HepG2 (cell line): ENCODE data around the gene SYS1. TPM values are rescaled to one million over a fixed set of nuclear protein-coding genes. Genes with fewer than 3 reads are reported as not detected.

ENCODE experiments used
- AGO2 ChIP-seq: fragments of 200-400 bp; formaldehyde crosslinking; optimal IDR thresholded peaks from 2 replicates; pipeline ENCODE3; 2017; ENCODE audit warnings: mild to moderate bottlenecking, low read depth, low read length, moderate library complexity
- HDAC1 ChIP-seq: sonication (generic); formaldehyde crosslinking; IDR thresholded peaks from 2 replicates; pipeline ENCODE4 v1.5.1; 2020; ENCODE audit warnings: mild to moderate bottlenecking, missing genetic modification reagents
- HNRNPH1 ChIP-seq: fragments of 200-400 bp; formaldehyde crosslinking; optimal IDR thresholded peaks from 2 replicates; pipeline ENCODE3; 2017; ENCODE audit warnings: mild to moderate bottlenecking, low read depth, low read length
- ISL2 ChIP-seq: sonication (generic); formaldehyde crosslinking; IDR thresholded peaks from 2 replicates; pipeline ENCODE4 v1.5.0; 2020; ENCODE audit warnings: missing genetic modification reagents
- MXD3 ChIP-seq: IDR thresholded peaks from 2 replicates; pipeline ENCODE4 v1.6.1; 2016; ENCODE audit warnings: mild to moderate bottlenecking, missing biosample characterization, missing genetic modification reagents
- PAF1 ChIP-seq: IDR thresholded peaks from 2 replicates; pipeline ENCODE4 v1.6.1; 2016; ENCODE audit warnings: missing genetic modification reagents, missing compliant biosample characterization
- RCOR2 ChIP-seq: IDR thresholded peaks from 2 replicates; pipeline ENCODE4 v1.6.1; 2016; ENCODE audit warnings: missing biosample characterization, missing genetic modification reagents
- RXRB ChIP-seq: IDR thresholded peaks from 2 replicates; pipeline ENCODE4 v1.6.1; 2016; ENCODE audit warnings: borderline replicate concordance, missing genetic modification reagents, missing compliant biosample characterization
- ZKSCAN5 ChIP-seq: sonication (generic); formaldehyde crosslinking; IDR thresholded peaks from 2 replicates; pipeline ENCODE4 v1.5.1; 2020; ENCODE audit warnings: mild to moderate bottlenecking, missing genetic modification reagents
- ZNF121 ChIP-seq: sonication (generic); formaldehyde crosslinking; IDR thresholded peaks from 2 replicates; pipeline ENCODE4 v1.5.0; 2020; ENCODE audit warnings: mild to moderate bottlenecking, missing genetic modification reagents
- ZNF205 ChIP-seq: IDR thresholded peaks from 2 replicates; pipeline ENCODE4 v1.6.1; 2018; ENCODE audit warnings: missing biosample characterization, missing genetic modification reagents
- ZNF317 ChIP-seq: sonication (generic); formaldehyde crosslinking; IDR thresholded peaks from 2 replicates; pipeline ENCODE4 v1.5.0; 2020; ENCODE audit warnings: mild to moderate bottlenecking, missing genetic modification reagents
- ZNF891 ChIP-seq: sonication (generic); formaldehyde crosslinking; IDR thresholded peaks from 2 replicates; pipeline ENCODE4 v1.5.0; 2020; ENCODE audit warnings: mild to moderate bottlenecking, missing genetic modification reagents
- polyA plus RNA-seq, 8 experiments: library from polyadenylated mRNA; depleted of rRNA in 3 of 8; stranded (reverse) in 7 of 8; unstranded in 1 of 8; fragments of >200 nt; fragmentation: Illumina TruSeq in 4 of 8; extraction: Trizol in 4 of 8; gene quantifications; 2 replicates each; pipeline versions ENCODE4 v1.2.1 to v1.2.3, GENCODE V29; 2011 to 2016; ENCODE audit warnings: low read depth in 4 of 8, missing spikeins in 1 of 8, mixed read lengths in 1 of 8; ENCODE audit not compliant: insufficient read depth in 1 of 8
- total RNA-seq, 5 experiments: library from RNA; depleted of rRNA; stranded (reverse); fragments of >200 nt; fragmentation: Illumina TruSeq; extraction: Trizol; gene quantifications; 2 replicates each; pipeline ENCODE4 v1.2.3, GENCODE V29; 2016; ENCODE audit warnings: low read depth in 1 of 5
- TF ChIP-seq, protein P1 (sequence below): sonication (generic); formaldehyde crosslinking; IDR thresholded peaks from 2 replicates; pipeline ENCODE4 v1.5.1; 2020; ENCODE audit warnings: mild to moderate bottlenecking, missing genetic modification reagents, borderline replicate concordance
- TF ChIP-seq, protein P2 (sequence below): sonication (generic); formaldehyde crosslinking; IDR thresholded peaks from 2 replicates; pipeline ENCODE4 v1.8.0; 2023; ENCODE audit warnings: mild to moderate bottlenecking, missing genetic modification reagents
- TF ChIP-seq, protein P3 (sequence below): sonication (generic); formaldehyde crosslinking; IDR thresholded peaks from 2 replicates; pipeline ENCODE4 v1.4.0; 2020; ENCODE audit warnings: missing genetic modification reagents
- TF ChIP-seq, protein P4 (sequence below): sonication (generic); formaldehyde crosslinking; IDR thresholded peaks from 2 replicates; pipeline ENCODE4 v1.4.0; 2020; ENCODE audit warnings: low read depth, missing genetic modification reagents

The SYS1 gene
- total and polyA plus RNA-seq, 2 of the 13 experiments (the other 11 are each of a cell fraction or from before 2014, with no cell fraction given): 38.3 to 65.6 TPM

DNA sequence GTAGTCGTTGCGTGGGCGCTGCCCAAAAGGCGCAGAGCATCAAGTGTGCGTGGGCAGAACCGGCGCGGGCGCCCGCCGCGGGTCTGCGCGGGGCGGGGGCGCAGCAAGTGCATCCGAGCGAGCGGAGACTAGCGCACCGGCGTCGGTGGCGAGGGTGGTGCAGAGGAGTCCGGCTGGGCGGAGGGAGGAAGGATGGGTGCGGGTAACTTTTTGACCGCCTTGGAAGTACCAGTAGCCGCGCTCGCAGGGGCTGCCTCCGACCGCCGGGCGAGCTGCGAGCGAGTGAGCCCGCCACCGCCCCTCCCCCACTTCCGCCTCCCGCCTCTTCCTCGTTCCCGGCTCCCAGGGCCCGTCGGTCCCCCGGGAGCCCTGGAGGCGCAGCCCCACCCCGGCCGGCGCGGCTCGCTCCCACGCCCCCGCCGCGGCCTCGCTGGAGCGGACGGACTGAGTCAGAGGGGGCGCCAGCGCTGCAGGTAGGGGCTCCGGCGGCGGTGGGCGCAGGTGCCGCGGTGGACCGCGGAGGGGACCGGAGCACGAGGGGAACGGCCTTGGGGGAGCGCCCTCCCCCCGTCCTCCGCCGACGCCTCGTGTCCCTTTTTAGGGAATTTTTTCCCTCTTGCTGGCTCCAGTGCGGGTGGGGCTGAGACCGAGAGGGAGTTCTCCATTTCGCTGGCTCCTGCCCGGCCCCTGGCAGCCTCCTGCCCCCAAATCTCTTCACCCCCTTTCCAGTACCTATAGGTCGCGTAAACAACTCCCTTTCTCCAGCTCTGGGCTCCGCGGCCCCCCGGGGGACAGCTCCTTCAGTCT, 43.5 kb downstream of the SYS1 start (continued):
- TF ChIP-seq, protein P1, sequence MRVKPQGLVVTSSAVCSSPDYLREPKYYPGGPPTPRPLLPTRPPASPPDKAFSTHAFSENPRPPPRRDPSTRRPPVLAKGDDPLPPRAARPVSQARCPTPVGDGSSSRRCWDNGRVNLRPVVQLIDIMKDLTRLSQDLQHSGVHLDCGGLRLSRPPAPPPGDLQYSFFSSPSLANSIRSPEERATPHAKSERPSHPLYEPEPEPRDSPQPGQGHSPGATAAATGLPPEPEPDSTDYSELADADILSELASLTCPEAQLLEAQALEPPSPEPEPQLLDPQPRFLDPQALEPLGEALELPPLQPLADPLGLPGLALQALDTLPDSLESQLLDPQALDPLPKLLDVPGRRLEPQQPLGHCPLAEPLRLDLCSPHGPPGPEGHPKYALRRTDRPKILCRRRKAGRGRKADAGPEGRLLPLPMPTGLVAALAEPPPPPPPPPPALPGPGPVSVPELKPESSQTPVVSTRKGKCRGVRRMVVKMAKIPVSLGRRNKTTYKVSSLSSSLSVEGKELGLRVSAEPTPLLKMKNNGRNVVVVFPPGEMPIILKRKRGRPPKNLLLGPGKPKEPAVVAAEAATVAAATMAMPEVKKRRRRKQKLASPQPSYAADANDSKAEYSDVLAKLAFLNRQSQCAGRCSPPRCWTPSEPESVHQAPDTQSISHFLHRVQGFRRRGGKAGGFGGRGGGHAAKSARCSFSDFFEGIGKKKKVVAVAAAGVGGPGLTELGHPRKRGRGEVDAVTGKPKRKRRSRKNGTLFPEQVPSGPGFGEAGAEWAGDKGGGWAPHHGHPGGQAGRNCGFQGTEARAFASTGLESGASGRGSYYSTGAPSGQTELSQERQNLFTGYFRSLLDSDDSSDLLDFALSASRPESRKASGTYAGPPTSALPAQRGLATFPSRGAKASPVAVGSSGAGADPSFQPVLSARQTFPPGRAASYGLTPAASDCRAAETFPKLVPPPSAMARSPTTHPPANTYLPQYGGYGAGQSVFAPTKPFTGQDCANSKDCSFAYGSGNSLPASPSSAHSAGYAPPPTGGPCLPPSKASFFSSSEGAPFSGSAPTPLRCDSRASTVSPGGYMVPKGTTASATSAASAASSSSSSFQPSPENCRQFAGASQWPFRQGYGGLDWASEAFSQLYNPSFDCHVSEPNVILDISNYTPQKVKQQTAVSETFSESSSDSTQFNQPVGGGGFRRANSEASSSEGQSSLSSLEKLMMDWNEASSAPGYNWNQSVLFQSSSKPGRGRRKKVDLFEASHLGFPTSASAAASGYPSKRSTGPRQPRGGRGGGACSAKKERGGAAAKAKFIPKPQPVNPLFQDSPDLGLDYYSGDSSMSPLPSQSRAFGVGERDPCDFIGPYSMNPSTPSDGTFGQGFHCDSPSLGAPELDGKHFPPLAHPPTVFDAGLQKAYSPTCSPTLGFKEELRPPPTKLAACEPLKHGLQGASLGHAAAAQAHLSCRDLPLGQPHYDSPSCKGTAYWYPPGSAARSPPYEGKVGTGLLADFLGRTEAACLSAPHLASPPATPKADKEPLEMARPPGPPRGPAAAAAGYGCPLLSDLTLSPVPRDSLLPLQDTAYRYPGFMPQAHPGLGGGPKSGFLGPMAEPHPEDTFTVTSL: no peak
- TF ChIP-seq RXRB (CRISPR knock-in tag) (peak; percentile 22; the same call in 1 of the 2 replicates), ZNF891 (CRISPR knock-in tag) (peak; percentile 64), PAF1 (CRISPR knock-in tag) (no peak), RCOR2 (no peak), ISL2 (CRISPR knock-in tag) (0 out of 2 replicates have a peak, but pooled peaks have one; percentile 16), ZNF121 (CRISPR knock-in tag) (no peak), ZNF317 (no peak), AGO2 (peak; percentile 71), HNRNPH1 (no peak), ZKSCAN5 (CRISPR knock-in tag) (no peak), ZNF205 (CRISPR knock-in tag) (no peak), MXD3 (no peak), HDAC1 (CRISPR knock-in tag) (no peak; the same call in 1 of the 2 replicates)
- TF ChIP-seq, protein P2, sequence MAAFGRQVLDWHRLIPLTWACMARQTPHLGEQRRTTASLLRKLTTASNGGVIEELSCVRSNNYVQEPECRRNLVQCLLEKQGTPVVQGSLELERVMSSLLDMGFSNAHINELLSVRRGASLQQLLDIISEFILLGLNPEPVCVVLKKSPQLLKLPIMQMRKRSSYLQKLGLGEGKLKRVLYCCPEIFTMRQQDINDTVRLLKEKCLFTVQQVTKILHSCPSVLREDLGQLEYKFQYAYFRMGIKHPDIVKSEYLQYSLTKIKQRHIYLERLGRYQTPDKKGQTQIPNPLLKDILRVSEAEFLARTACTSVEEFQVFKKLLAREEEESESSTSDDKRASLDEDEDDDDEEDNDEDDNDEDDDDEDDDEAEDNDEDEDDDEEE (CRISPR knock-in tag): peak; percentile 58; the same call in 1 of the 2 replicates
- TF ChIP-seq, protein P3, sequence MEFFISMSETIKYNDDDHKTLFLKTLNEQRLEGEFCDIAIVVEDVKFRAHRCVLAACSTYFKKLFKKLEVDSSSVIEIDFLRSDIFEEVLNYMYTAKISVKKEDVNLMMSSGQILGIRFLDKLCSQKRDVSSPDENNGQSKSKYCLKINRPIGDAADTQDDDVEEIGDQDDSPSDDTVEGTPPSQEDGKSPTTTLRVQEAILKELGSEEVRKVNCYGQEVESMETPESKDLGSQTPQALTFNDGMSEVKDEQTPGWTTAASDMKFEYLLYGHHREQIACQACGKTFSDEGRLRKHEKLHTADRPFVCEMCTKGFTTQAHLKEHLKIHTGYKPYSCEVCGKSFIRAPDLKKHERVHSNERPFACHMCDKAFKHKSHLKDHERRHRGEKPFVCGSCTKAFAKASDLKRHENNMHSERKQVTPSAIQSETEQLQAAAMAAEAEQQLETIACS (CRISPR knock-in tag): 0 out of 2 replicates have a peak, but pooled peaks have one; percentile 21
- TF ChIP-seq, protein P4, sequence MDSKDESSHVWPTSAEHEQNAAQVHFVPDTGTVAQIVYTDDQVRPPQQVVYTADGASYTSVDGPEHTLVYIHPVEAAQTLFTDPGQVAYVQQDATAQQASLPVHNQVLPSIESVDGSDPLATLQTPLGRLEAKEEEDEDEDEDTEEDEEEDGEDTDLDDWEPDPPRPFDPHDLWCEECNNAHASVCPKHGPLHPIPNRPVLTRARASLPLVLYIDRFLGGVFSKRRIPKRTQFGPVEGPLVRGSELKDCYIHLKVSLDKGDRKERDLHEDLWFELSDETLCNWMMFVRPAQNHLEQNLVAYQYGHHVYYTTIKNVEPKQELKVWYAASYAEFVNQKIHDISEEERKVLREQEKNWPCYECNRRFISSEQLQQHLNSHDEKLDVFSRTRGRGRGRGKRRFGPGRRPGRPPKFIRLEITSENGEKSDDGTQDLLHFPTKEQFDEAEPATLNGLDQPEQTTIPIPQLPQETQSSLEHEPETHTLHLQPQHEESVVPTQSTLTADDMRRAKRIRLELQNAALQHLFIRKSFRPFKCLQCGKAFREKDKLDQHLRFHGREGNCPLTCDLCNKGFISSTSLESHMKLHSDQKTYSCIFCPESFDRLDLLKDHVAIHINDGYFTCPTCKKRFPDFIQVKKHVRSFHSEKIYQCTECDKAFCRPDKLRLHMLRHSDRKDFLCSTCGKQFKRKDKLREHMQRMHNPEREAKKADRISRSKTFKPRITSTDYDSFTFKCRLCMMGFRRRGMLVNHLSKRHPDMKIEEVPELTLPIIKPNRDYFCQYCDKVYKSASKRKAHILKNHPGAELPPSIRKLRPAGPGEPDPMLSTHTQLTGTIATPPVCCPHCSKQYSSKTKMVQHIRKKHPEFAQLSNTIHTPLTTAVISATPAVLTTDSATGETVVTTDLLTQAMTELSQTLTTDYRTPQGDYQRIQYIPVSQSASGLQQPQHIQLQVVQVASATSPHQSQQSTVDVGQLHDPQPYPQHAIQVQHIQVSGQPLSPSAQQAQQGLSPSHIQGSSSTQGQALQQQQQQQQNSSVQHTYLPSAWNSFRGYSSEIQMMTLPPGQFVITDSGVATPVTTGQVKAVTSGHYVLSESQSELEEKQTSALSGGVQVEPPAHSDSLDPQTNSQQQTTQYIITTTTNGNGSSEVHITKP (CRISPR knock-in tag): no peak
